ENCODE results near the gene MYMX.

The MYMX gene

GRCh38 chr6:44232676-44233566 is 16.2 kb downstream of the MYMX start:
- no peak for DNase-seq (ENCODE audit: low read depth in 2 of 2)

- DNase-seq (ENCODE audit: low read depth in 2 of 2), result no peak
Measured at GRCh38 chr6:44233567-44234100, 16.9 kb downstream of the MYMX start.

GRCh38 chr6:44234101-44235025 is 17.6 kb downstream of the MYMX start:
- no peak for DNase-seq (ENCODE audit: low read depth in 2 of 2)

GRCh38 chr6:44235269-44235668 is 18.5 kb downstream of the MYMX start:
- no peak for DNase-seq (ENCODE audit: low read depth in 2 of 2)

- DNase-seq (ENCODE audit: low read depth in 2 of 2), result no peak
Measured at GRCh38 chr6:44235891-44236516, 19.3 kb downstream of the MYMX start.

DNA sequence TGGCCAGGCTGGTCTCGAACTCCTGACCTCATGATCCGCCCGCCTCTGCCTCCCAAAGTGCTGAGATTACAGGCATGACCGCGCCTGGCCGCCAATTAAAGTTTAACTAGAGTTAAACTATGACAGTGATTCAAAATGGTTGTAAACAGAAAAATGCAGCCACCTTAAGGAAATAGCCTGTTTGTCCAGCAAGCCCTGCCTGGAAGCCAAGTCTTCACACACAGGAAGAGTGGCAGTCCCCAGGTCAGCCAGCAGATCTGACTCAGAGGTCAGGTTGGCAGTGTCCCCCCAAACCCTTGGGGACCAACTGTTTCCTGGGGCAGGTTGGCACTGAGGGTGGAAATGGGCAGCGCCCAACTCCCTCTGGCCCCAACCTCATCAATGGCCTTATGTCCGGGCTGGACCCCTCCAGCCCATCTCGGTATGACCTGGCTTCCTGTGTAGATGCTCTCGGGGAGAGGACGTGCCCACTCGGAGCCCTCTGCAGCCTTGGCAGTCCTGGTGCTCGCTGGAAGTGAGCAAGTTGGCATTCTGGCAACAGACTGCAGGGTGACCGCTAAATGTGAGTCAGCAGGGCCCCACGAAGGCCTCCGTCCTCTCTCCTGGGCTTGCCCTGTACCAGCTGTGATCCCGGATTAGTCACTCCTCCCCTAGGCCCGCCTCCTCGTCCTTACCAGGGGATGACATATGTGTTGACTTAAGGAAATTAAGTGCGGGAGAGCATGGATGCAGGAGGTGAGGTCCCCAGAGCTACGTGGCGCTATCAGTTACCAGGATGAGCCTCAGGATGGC is 20.5 kb downstream of the MYMX start:
- peak in 1 of 2 donors; percentile 51 for DNase-seq (ENCODE audit: low read depth in 2 of 2)

GRCh38 chr6:44237813-44238433 is 21.2 kb downstream of the MYMX start:
- DNase-seq (ENCODE audit: low read depth in 2 of 2), result peak; percentile 38 to 56

GRCh38 chr6:44238687-44239350 is 22.1 kb downstream of the MYMX start:
- no peak for DNase-seq (ENCODE audit: low read depth in 2 of 2)

DNA sequence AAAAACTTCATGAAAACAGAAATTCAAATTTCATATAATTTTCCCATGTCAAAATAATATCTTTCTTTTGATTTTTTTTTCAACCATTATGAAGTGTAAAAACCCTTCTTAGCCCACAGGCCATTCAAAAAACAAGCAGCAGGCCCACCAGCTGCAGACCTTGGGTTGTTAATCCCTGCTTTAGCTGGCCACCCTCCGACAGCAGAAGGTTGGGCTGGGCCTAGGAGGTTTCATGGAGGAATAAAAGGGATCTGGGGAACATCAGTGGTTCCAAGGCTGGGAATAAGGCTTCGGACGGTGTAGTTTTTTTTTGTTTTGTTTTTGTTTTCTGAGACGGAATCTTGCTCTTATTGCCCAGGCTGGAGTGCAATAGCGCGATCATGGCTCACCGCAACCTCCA is 26.6 kb downstream of the MYMX start:
- no peak for DNase-seq (ENCODE audit: low read depth in 2 of 2)

DNA sequence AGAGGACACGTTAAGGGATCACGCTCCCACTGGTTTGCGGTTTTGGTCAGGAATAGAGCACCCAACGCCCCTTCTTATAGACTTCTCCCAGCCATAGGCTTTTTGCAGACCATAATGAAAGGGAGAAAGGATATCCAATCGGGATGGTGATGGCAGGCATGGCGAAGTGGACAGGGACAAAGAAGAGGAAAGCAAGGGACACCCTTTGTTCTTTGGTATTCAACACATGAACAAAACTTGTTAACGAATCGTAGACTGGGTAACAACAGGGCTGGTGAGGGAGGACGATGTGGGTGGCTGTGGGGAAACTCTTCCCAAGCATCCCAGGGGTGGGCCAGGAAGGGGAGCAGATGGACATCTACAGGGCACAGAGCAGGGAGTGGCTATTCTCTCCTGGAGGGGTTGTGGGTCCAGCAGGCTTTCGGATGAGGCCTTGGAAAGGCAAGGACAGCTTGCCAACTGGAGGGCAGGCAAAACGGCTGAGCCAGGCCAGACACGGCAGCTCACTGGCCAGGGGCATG is 28.7 kb downstream of the MYMX start:
- no peak for DNase-seq (ENCODE audit: low read depth in 2 of 2)

DNA sequence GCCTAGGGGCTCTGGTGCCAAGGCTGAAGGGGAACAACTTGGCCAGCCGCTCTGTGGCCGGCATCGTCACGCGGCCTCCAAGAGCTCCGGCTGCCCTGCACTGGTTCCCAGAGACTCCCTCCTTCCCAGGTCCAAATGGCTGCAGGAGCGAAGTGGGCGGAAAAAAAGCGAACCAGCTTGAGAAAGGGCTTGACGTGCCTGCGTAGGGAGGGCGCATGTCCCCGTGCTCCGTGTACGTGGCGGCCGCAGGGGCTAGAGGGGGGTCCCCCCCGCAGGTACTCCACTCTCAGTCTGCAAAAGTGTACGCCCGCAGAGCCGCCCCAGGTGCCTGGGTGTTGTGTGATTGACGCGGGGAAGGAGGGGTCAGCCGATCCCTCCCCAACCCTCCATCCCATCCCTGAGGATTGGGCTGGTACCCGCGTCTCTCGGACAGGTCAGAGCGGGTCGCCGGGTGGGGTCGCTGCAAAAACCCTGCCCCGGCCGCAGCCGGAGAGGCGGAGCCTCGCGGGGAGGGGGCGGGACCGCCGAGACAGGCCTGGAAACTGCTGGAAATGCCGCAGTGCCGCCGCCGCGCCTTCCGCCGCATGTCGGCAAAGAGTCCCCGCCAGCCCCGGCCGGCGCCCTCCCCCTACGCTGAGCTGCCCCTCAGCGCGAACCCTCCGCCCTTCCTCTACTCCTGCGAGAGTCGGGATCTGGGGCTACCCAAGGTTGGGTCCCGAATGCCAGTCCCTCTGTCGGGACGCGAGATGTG is 29.4 kb downstream of the MYMX start:
- peak; percentile 66 to 79 for DNase-seq (ENCODE audit: low read depth in 2 of 2)

DNA sequence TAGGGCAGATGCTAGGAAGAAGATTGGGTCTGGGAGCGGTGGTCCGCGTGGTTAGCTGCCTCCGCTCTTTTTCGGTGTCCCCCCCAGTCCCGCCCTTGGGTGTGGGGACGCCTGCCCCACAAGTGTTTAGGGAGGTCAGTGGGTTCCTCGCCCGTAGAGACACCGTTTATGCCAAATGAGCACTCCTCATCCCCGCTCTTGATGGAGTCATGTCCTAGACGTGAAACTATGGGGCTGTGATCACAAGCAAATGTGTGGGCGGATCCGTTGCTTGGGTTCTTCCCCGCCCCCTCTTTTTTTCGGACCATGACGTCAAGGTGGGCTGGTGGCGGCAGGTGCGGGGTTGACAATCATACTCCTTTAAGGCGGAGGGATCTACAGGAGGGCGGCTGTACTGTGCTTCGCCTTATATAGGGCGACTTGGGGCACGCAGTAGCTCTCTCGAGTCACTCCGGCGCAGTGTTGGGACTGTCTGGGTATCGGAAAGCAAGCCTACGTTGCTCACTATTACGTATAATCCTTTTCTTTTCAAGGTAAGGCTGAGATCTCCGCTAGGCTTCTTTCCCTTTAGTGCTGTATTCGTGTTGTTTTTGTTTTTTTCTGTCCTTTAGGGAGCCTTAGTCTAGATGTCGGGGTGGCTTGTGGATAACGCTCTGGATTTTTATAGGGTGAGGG is 30.1 kb downstream of the MYMX start, which contains the start of gene HSP90AB1:
TSS of gene HSP90AB1 (plus strand) at position 439 of the 675 bp plus-strand sequence. CDS start 1,529 bp downstream, outside the sequence.
- peak; percentile 92 to 98 for DNase-seq (ENCODE audit: low read depth in 2 of 2)

DNA sequence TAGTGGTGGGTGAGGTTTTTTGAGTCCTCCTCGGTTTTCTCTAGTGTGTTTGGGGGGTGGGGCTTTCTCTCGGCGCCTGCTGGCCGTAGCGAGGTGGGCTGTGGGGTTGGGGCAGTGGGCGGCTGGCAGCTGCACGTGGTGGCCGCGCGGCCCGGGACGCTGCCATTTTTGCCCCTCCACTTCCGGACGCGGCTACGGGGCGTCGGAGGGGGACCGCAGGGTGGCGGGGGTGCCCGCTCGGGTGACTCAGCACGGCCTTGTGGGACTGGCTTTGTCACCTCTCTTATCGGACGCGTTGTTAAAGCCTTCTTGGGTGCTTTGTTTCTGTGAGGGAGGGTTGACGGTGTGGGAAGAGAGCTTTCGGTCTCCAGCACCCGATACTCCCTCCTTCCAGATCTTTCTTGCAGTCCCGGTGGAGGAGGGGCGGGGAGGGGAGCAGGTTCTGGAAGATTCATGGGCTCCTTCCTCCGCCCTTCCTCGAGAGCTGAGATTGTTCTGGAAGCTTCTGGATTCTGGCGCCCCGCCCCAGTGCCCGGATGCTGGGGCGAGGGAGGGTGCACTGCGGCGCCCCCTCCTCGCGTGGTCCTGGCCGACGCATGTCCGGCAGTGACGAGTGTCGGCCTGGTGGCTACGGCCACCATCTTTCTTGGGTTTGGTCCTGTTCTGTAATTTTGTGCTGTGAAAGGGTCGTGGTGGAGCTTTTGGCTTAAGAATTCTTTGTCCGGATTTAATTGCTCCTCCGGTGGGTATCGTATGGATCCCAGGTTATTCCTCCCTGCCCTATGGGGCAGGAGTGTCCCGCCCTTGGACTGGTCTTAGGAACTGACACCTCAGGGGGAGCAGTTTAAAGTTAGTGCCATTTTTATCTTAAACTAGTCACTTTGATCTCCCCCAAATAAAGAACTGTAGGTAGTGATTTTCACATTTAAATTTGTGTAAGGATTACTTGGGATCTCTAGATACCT is 30.9 kb downstream of the MYMX start:
- DNase-seq (ENCODE audit: low read depth in 2 of 2), result peak; percentile 87 to 89

GRCh38 chr6:44248579-44248978 is 31.9 kb downstream of the MYMX start:
- no peak for DNase-seq (ENCODE audit: low read depth in 2 of 2)

DNA sequence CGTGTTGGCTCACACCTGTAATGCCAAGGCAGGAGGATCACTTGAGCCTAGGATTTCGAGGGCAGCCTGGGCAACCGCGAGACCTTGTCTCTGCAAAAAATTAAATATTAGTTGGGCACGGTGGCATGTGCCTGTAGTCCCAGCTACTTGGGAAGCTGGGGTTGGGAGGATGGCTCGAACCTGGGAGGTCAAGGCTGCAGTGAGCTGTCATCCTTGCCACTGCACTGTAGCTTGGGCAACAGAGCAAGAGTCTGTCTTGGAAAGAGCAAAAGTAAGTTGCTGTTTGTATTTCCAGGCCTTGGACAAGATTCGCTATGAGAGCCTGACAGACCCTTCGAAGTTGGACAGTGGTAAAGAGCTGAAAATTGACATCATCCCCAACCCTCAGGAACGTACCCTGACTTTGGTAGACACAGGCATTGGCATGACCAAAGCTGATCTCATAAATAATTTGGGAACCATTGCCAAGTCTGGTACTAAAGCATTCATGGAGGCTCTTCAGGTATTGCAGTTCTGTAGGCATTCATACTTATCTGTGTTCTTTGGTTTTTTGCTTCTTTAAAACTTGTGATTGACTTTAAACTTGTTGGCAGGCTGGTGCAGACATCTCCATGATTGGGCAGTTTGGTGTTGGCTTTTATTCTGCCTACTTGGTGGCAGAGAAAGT is 32.5 kb downstream of the MYMX start:
- DNase-seq (ENCODE audit: low read depth in 2 of 2), result no peak

DNA sequence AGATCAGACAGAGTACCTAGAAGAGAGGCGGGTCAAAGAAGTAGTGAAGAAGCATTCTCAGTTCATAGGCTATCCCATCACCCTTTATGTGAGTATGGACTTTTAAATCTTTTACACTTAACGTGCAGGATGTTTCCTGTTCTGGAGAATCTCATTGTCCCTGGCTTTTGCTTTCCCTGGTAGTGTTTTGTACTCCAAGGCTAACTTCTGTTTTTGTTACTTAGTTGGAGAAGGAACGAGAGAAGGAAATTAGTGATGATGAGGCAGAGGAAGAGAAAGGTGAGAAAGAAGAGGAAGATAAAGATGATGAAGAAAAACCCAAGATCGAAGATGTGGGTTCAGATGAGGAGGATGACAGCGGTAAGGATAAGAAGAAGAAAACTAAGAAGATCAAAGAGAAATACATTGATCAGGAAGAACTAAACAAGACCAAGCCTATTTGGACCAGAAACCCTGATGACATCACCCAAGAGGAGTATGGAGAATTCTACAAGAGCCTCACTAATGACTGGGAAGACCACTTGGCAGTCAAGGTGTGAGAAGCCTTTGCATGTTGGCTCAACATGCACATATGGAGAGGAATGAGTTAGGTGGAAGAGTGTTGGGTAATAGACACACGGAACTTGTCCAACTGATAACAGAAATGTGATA is 33.5 kb downstream of the MYMX start:
- no peak for DNase-seq (ENCODE audit: low read depth in 2 of 2)
